Panc1 (cell line): Measurements from ENCODE around the gene P2RY6. TPM values are rescaled to one million over a fixed set of nuclear protein-coding genes. Genes with fewer than 3 reads are reported as not detected.

Source experiments
- ATAC-seq: fragments of 200-7000 bp; cut with Tn5 transposase; 2 replicates; pipeline ENCODE4 v1.9.1; 2020; ENCODE audit warnings: mild to moderate bottlenecking, moderate library complexity
- BruUV-seq: library from RNA; stranded (reverse); fragments of 400-500 nt; replicated peaks from 2 replicates; lab custom pipeline; 2021; lab: Mats Ljungman, UMichigan
- CTCF ChIA-PET: fragments of 300-600 bp; sonication (Branson Sonifier 250); formaldehyde crosslinking; loops from one replicate; lab custom pipeline; 2022; ENCODE audit warnings: antibody characterized with exemption; lab: Charles Lee
- POLR2A ChIA-PET: fragments of 300-600 bp; sonication (Branson Sonifier 250); formaldehyde crosslinking; loops from one replicate; lab custom pipeline; 2022; ENCODE audit warnings: antibody characterized with exemption; lab: Charles Lee
- DNase-seq: peaks from one replicate; pipeline ENCODE4 v3.0.0-alpha.2; 2010; ENCODE audit warnings: low read depth, low spot score
- H3K27ac ChIP-seq: 2 replicates; pipeline ENCODE4 v1.5.1; 2011; ENCODE audit warnings: mild to moderate bottlenecking, low read length, inconsistent platforms
- H3K27me3 ChIP-seq: fragments of 200-500 bp; sonication (Bioruptor generic); 2 replicates; pipeline ENCODE4 v1.6.0; 2014; ENCODE audit warnings: low read length, inconsistent platforms; ENCODE audit not compliant: control insufficient read depth, insufficient read depth
- H3K36me3 ChIP-seq: fragments of 200-500 bp; sonication (Bioruptor generic); 2 replicates; pipeline ENCODE4 v1.5.1; 2014; ENCODE audit warnings: inconsistent platforms, mild to moderate bottlenecking, low read length, moderate library complexity; ENCODE audit not compliant: control insufficient read depth, insufficient read depth
- H3K4me1 ChIP-seq: 2 replicates; pipeline ENCODE4 v1.5.1; 2011; ENCODE audit warnings: inconsistent platforms, mild to moderate bottlenecking, low read length, moderate library complexity; ENCODE audit not compliant: control insufficient read depth, insufficient read depth
- H3K4me3 ChIP-seq, 2 experiments: 2 replicates each; pipeline ENCODE4 v1.5.1; 2011 to 2012; ENCODE audit warnings: low read depth in 2 of 2, low read length in 2 of 2, mild to moderate bottlenecking in 2 of 2, inconsistent platforms in 1 of 2, moderate library complexity in 1 of 2
- H3K9me3 ChIP-seq: fragments of 200-500 bp; sonication (Bioruptor generic); 2 replicates; pipeline ENCODE4 v1.5.1; 2014; ENCODE audit warnings: low read depth, mild to moderate bottlenecking, inconsistent platforms, low read length, moderate library complexity; ENCODE audit not compliant: control insufficient read depth, insufficient read depth
- POLR2AphosphoS5 ChIP-seq: IDR thresholded peaks from 2 replicates; pipeline ENCODE4 v1.6.1; 2012; ENCODE audit warnings: mild to moderate bottlenecking, low read depth, low read length, moderate library complexity
- SIN3A ChIP-seq: IDR thresholded peaks from 2 replicates; pipeline ENCODE4 v1.6.1; 2012; ENCODE audit warnings: low read depth, mild to moderate bottlenecking, low read length, moderate library complexity, borderline replicate concordance; ENCODE audit not compliant: insufficient read depth
- TCF7L2 ChIP-seq: IDR thresholded peaks from 2 replicates; pipeline ENCODE4 v1.6.1; 2011; ENCODE audit warnings: mild to moderate bottlenecking, low read depth, low read length, inconsistent platforms
- in situ Hi-C: cut with HindIII; loops from 2 replicates; pipeline ENCODE4 v1.10.0; 2016; ENCODE audit warnings: low sequenced_read_pairs, low pct_unique_long_range_greater_than_20kb
- intact Hi-C: fragments of 100-400 bp; cut with micrococcal nuclease; formaldehyde crosslinking; loops from one replicate; pipeline ENCODE4 v1.10.0; 2022; ENCODE audit not compliant: unreplicated experiment
- total RNA-seq: library from RNA; stranded (reverse); gene quantifications from one replicate; pipeline ENCODE4 v1.2.1, GENCODE V29; 2021; ENCODE audit not compliant: unreplicated experiment
- TF ChIP-seq, protein P1 (sequence below), 2 experiments: IDR thresholded peaks; 2 replicates each; pipeline ENCODE4 v1.6.1; 2011 to 2012; ENCODE audit warnings: low read depth in 2 of 2, control low read depth in 1 of 2, low read length in 1 of 2, mild to moderate bottlenecking in 1 of 2, moderate library complexity in 1 of 2; ENCODE audit not compliant: insufficient read depth in 1 of 2
- TF ChIP-seq, protein P2 (sequence below): fragments of 450-650 bp; IDR thresholded peaks from 2 replicates; pipeline ENCODE4 v1.5.1; 2017; ENCODE audit warnings: mild to moderate bottlenecking

P2RY6 gene
- total RNA-seq, 1 experiment from 2014 or later = 0.59 TPM

GRCh38 chr11:73274722-73275380 is 2.7 kb downstream of the P2RY6 start:
- Histone ChIP-seq H3K27ac (no peak overlapping the region), H3K36me3 (no peaks in the 10 kb centered on the region), H3K9me3 (no peaks in the 10 kb centered on the region), H3K4me1 (peaks cover 15% of the 10 kb centered on the region), H3K4me3 (no peak overlapping the region), H3K27me3 (no peaks in the 10 kb centered on the region)
- DNase-seq = no peak
- no peak for TF ChIP-seq POLR2AphosphoS5
- TF ChIP-seq TCF7L2 = no peak
- TF ChIP-seq, protein P1, sequence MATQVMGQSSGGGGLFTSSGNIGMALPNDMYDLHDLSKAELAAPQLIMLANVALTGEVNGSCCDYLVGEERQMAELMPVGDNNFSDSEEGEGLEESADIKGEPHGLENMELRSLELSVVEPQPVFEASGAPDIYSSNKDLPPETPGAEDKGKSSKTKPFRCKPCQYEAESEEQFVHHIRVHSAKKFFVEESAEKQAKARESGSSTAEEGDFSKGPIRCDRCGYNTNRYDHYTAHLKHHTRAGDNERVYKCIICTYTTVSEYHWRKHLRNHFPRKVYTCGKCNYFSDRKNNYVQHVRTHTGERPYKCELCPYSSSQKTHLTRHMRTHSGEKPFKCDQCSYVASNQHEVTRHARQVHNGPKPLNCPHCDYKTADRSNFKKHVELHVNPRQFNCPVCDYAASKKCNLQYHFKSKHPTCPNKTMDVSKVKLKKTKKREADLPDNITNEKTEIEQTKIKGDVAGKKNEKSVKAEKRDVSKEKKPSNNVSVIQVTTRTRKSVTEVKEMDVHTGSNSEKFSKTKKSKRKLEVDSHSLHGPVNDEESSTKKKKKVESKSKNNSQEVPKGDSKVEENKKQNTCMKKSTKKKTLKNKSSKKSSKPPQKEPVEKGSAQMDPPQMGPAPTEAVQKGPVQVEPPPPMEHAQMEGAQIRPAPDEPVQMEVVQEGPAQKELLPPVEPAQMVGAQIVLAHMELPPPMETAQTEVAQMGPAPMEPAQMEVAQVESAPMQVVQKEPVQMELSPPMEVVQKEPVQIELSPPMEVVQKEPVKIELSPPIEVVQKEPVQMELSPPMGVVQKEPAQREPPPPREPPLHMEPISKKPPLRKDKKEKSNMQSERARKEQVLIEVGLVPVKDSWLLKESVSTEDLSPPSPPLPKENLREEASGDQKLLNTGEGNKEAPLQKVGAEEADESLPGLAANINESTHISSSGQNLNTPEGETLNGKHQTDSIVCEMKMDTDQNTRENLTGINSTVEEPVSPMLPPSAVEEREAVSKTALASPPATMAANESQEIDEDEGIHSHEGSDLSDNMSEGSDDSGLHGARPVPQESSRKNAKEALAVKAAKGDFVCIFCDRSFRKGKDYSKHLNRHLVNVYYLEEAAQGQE (IDR thresholded peaks at IDR 0.05; ENCODE audit: insufficient read depth in 1 of 2, low read depth in 2 of 2, low read length in 1 of 2) = no peak
- TF ChIP-seq SIN3A = no peak
- TF ChIP-seq, protein P2, sequence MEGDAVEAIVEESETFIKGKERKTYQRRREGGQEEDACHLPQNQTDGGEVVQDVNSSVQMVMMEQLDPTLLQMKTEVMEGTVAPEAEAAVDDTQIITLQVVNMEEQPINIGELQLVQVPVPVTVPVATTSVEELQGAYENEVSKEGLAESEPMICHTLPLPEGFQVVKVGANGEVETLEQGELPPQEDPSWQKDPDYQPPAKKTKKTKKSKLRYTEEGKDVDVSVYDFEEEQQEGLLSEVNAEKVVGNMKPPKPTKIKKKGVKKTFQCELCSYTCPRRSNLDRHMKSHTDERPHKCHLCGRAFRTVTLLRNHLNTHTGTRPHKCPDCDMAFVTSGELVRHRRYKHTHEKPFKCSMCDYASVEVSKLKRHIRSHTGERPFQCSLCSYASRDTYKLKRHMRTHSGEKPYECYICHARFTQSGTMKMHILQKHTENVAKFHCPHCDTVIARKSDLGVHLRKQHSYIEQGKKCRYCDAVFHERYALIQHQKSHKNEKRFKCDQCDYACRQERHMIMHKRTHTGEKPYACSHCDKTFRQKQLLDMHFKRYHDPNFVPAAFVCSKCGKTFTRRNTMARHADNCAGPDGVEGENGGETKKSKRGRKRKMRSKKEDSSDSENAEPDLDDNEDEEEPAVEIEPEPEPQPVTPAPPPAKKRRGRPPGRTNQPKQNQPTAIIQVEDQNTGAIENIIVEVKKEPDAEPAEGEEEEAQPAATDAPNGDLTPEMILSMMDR = no peak
- in situ Hi-C loops (no loop called here), intact Hi-C loops (no loop called here)
- BruUV-seq = no TSS peak
- no peak for ATAC-seq
- POLR2A ChIA-PET = no interaction called here
- CTCF ChIA-PET = interaction anchor here (0.6 kb wide), 1 partner anchor 17 kb away, joined by 3 read pairs; no protein-coding TSS in a partner anchor

DNA sequence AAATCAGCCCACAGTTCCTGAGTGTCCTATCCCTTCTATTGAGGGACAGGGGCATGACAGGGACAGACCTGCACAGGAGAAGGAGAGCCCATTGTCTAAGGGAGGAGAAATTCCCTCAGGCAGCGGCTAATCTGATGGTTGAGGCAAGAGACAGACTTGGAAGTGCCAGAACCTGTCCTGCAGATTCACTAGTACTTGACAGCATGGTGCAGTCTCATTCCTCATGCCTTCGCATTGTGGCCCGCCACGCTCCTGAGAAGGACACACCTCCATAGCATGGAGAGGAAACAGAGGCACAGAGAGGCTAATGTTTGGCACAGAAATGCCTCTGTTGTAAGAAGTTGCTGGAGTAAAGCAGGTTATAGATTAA is 3.2 kb downstream of the P2RY6 start:
- Histone ChIP-seq H3K27ac (no peak overlapping the region), H3K36me3 (no peaks in the 10 kb centered on the region), H3K4me1 (peaks cover 15% of the 10 kb centered on the region), H3K4me3 (no peak overlapping the region), H3K27me3 (no peaks in the 10 kb centered on the region), H3K9me3 (no peaks in the 10 kb centered on the region)
- BruUV-seq = no TSS peak
- no peak for TF ChIP-seq POLR2AphosphoS5
- CTCF ChIA-PET = no interaction called here
- no peak for DNase-seq
- in situ Hi-C loops (no loop called here), intact Hi-C loops (no loop called here)
- ATAC-seq = no peak
- POLR2A ChIA-PET = no interaction called here

GRCh38 chr11:73277467-73277866 is 5.3 kb downstream of the P2RY6 start:
- in situ Hi-C loops = no loop called here
- Histone ChIP-seq H3K27me3 (no peaks in the 10 kb centered on the region), H3K4me3 (no peak overlapping the region), H3K27ac (no peak overlapping the region), H3K9me3 (no peaks in the 10 kb centered on the region), H3K36me3 (no peaks in the 10 kb centered on the region), H3K4me1 (peaks cover 1% of the 10 kb centered on the region)
- no TSS peak for BruUV-seq
- no peak for DNase-seq
- ATAC-seq = no peak
- POLR2A ChIA-PET = no interaction called here
- TF ChIP-seq, protein P1 (IDR thresholded peaks at IDR 0.05; ENCODE audit: insufficient read depth in 1 of 2, low read depth in 2 of 2, low read length in 1 of 2) = no peak
- TF ChIP-seq POLR2AphosphoS5 (no peak), TCF7L2 (no peak), SIN3A (no peak)
- TF ChIP-seq, protein P2 = no peak
- intact Hi-C loops = no loop called here
- CTCF ChIA-PET = no interaction called here
